HEK293 (cell line): ENCODE results near the gene CXCR4.

ENCODE experiments used
- FEZF1 ChIP-seq: fragments of 450-650 bp; formaldehyde crosslinking; IDR thresholded peaks from 2 replicates; pipeline ENCODE4 v1.5.1; 2016; ENCODE audit warnings: missing biosample characterization, missing genetic modification characterization
- GLI2 ChIP-seq: fragments of 450-650 bp; formaldehyde crosslinking; IDR thresholded peaks from 2 replicates; pipeline ENCODE4; 2017; ENCODE audit warnings: missing biosample characterization, missing genetic modification characterization, low read depth, borderline replicate concordance
- GLIS2 ChIP-seq: fragments of 450-650 bp; formaldehyde crosslinking; IDR thresholded peaks from 2 replicates; pipeline ENCODE4 v1.5.1; 2016; ENCODE audit warnings: missing biosample characterization, missing genetic modification characterization
- IKZF3 ChIP-seq: fragments of 450-650 bp; IDR thresholded peaks from 2 replicates; pipeline ENCODE4 v1.5.0; 2018; ENCODE audit warnings: missing biosample characterization, mild to moderate bottlenecking, missing genetic modification characterization, moderate library complexity
- KLF16 ChIP-seq: fragments of 450-650 bp; formaldehyde crosslinking; IDR thresholded peaks from 2 replicates; pipeline ENCODE4 v1.5.1; 2017; ENCODE audit warnings: missing biosample characterization, missing genetic modification characterization
- SP2 ChIP-seq: fragments of 450-650 bp; formaldehyde crosslinking; IDR thresholded peaks from 2 replicates; pipeline ENCODE4 v1.5.1; 2016; ENCODE audit warnings: missing biosample characterization, missing genetic modification characterization
- WT1 ChIP-seq: fragments of 450-650 bp; formaldehyde crosslinking; IDR thresholded peaks from 2 replicates; pipeline ENCODE4 v1.5.1; 2016; ENCODE audit warnings: missing biosample characterization, missing genetic modification characterization
- YY2 ChIP-seq: fragments of 450-650 bp; formaldehyde crosslinking; IDR thresholded peaks from 2 replicates; pipeline ENCODE4 v1.5.1; 2016; ENCODE audit warnings: missing biosample characterization, missing genetic modification characterization
- ZBTB17 ChIP-seq: fragments of 450-650 bp; formaldehyde crosslinking; IDR thresholded peaks from 2 replicates; pipeline ENCODE4 v1.5.1; 2016; ENCODE audit warnings: missing biosample characterization, missing genetic modification characterization
- ZBTB7A ChIP-seq: fragments of 450-650 bp; formaldehyde crosslinking; IDR thresholded peaks from 2 replicates; pipeline ENCODE4 v1.5.1; 2016; ENCODE audit warnings: low read depth, missing biosample characterization, missing genetic modification characterization
- ZNF174 ChIP-seq: fragments of 450-650 bp; formaldehyde crosslinking; IDR thresholded peaks from 2 replicates; pipeline ENCODE4 v1.5.0; 2017; ENCODE audit warnings: missing biosample characterization, mild to moderate bottlenecking, missing genetic modification characterization
- ZNF184 ChIP-seq: fragments of 450-650 bp; IDR thresholded peaks from 2 replicates; pipeline ENCODE4 v1.5.1; 2018; ENCODE audit warnings: missing biosample characterization, mild to moderate bottlenecking, missing genetic modification characterization
- ZNF19 ChIP-seq: fragments of 450-650 bp; formaldehyde crosslinking; IDR thresholded peaks from 2 replicates; pipeline ENCODE4; 2016; ENCODE audit warnings: missing biosample characterization, missing genetic modification characterization, low read depth
- ZNF302 ChIP-seq: fragments of 450-650 bp; formaldehyde crosslinking; IDR thresholded peaks from 2 replicates; pipeline ENCODE4 v1.5.1; 2016; ENCODE audit warnings: missing biosample characterization, missing genetic modification characterization, low read depth
- ZNF350 ChIP-seq: fragments of 450-650 bp; formaldehyde crosslinking; IDR thresholded peaks from 2 replicates; pipeline ENCODE4 v1.5.0; 2017; ENCODE audit warnings: missing biosample characterization, mild to moderate bottlenecking, missing genetic modification characterization
- ZNF366 ChIP-seq: fragments of 450-650 bp; formaldehyde crosslinking; conservative IDR thresholded peaks from 2 replicates; pipeline ENCODE4 v1.5.1; 2016; ENCODE audit warnings: missing biosample characterization, missing genetic modification characterization
- ZNF423 ChIP-seq: fragments of 450-650 bp; formaldehyde crosslinking; IDR thresholded peaks from 2 replicates; pipeline ENCODE4 v1.5.1; 2016; ENCODE audit warnings: missing biosample characterization, missing genetic modification characterization
- ZNF433 ChIP-seq: fragments of 450-650 bp; formaldehyde crosslinking; IDR thresholded peaks from 2 replicates; pipeline ENCODE4 v1.5.1; 2016; ENCODE audit warnings: missing biosample characterization, missing genetic modification characterization, low read depth
- ZNF529 ChIP-seq: fragments of 450-650 bp; formaldehyde crosslinking; IDR thresholded peaks from 2 replicates; pipeline ENCODE4 v1.5.1; 2017; ENCODE audit warnings: missing genetic modification characterization, missing biosample characterization; ENCODE audit not compliant: insufficient replicate concordance
- ZNF544 ChIP-seq: fragments of 450-650 bp; formaldehyde crosslinking; IDR thresholded peaks from 2 replicates; pipeline ENCODE4 v1.5.0; 2017; ENCODE audit warnings: missing biosample characterization, missing genetic modification characterization
- ZNF558 ChIP-seq: fragments of 450-650 bp; formaldehyde crosslinking; IDR thresholded peaks from 2 replicates; pipeline ENCODE4 v1.5.1; 2016; ENCODE audit warnings: missing biosample characterization, missing genetic modification characterization
- ZNF571 ChIP-seq: fragments of 450-650 bp; formaldehyde crosslinking; IDR thresholded peaks from 2 replicates; pipeline ENCODE4 v1.5.0; 2017; ENCODE audit warnings: missing biosample characterization, missing genetic modification characterization
- ZNF600 ChIP-seq: fragments of 450-650 bp; formaldehyde crosslinking; IDR thresholded peaks from 2 replicates; pipeline ENCODE4 v1.5.1; 2016; ENCODE audit warnings: missing biosample characterization, missing genetic modification characterization
- ZNF707 ChIP-seq: fragments of 450-650 bp; formaldehyde crosslinking; IDR thresholded peaks from 2 replicates; pipeline ENCODE4 v1.5.1; 2016; ENCODE audit warnings: missing biosample characterization, missing genetic modification characterization
- ZNF76 ChIP-seq: fragments of 450-650 bp; formaldehyde crosslinking; IDR thresholded peaks from 2 replicates; pipeline ENCODE4; 2016; ENCODE audit warnings: low read depth, missing biosample characterization, missing genetic modification characterization, borderline replicate concordance
- TF ChIP-seq, protein P1 (sequence below): fragments of 450-650 bp; IDR thresholded peaks from 2 replicates; pipeline ENCODE4 v1.5.1; 2018; ENCODE audit warnings: missing biosample characterization, missing genetic modification characterization
- TF ChIP-seq, protein P2 (sequence below): fragments of 450-650 bp; formaldehyde crosslinking; IDR thresholded peaks from 2 replicates; pipeline ENCODE4 v1.5.1; 2017; ENCODE audit warnings: missing biosample characterization, missing genetic modification characterization
- TF ChIP-seq, protein P3 (sequence below): fragments of 450-650 bp; formaldehyde crosslinking; optimal IDR thresholded peaks from 2 replicates; pipeline ENCODE3; 2016; ENCODE audit warnings: missing biosample characterization, mild to moderate bottlenecking, missing genetic modification characterization
- TF ChIP-seq, protein P4 (sequence below): fragments of 450-650 bp; formaldehyde crosslinking; IDR thresholded peaks from 2 replicates; pipeline ENCODE4 v1.5.1; 2016; ENCODE audit warnings: missing biosample characterization, missing genetic modification characterization
- TF ChIP-seq, protein P5 (sequence below): fragments of 450-650 bp; formaldehyde crosslinking; IDR thresholded peaks from 2 replicates; pipeline ENCODE4 v1.5.1; 2016; ENCODE audit warnings: missing biosample characterization, missing genetic modification characterization
- TF ChIP-seq, protein P6 (sequence below): fragments of 450-650 bp; formaldehyde crosslinking; IDR thresholded peaks from 2 replicates; pipeline ENCODE4 v1.5.1; 2016; ENCODE audit warnings: missing biosample characterization, missing genetic modification characterization

CXCR4 gene

DNA sequence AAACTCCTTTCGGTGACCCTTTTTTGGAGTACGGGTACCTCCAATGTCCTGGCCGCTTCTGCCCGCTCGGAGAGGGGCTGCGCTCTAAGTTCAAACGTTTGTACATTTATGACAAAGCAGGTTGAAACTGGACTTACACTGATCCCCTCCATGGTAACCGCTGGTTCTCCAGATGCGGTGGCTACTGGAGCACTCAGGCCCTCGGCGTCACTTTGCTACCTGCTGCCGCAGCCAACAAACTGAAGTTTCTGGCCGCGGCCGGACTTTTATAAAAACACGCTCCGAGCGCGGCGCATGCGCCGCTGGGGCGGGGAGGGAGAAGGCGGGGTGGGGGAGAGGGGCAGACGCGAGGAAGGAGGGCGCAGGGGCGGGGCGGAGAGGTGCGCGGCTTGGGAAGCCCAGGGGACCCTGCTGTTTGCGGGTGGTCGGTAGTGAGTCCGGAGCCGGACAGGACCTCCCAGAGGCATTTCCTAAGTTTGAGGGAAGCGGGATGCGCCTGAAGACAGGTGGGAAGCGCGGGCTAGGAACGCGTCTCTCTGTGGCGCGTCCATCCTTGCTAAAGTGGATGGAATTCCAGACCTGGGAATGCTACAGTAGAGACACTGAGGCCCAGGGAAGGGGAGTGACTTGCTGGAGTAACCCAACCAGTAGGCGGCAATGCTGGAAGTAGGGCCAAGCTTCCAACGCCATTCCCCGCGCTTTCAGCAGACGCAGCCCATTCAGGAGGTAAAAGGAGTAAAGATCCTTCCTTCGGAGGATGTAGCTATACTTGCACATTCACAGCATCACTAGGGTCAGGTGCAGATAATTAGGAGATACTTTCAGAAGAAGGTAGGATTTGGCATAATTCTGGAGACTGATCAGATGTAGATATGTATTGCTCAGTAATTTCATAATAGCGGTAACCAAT lies at the start of gene CXCR4 (continued):
- peak; percentile 56; the same call in 1 of the 2 replicates for TF ChIP-seq ZBTB17 (tag by site-specific recombination)
- TF ChIP-seq ZNF544 (tag by site-specific recombination): no peak
- TF ChIP-seq GLI2 (tag by site-specific recombination): no peak
- TF ChIP-seq, protein P1, sequence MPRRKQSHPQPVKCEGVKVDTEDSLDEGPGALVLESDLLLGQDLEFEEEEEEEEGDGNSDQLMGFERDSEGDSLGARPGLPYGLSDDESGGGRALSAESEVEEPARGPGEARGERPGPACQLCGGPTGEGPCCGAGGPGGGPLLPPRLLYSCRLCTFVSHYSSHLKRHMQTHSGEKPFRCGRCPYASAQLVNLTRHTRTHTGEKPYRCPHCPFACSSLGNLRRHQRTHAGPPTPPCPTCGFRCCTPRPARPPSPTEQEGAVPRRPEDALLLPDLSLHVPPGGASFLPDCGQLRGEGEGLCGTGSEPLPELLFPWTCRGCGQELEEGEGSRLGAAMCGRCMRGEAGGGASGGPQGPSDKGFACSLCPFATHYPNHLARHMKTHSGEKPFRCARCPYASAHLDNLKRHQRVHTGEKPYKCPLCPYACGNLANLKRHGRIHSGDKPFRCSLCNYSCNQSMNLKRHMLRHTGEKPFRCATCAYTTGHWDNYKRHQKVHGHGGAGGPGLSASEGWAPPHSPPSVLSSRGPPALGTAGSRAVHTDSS (tag by site-specific recombination): no peak
- TF ChIP-seq KLF16 (tag by site-specific recombination): 0 out of 2 replicates have a peak, but pooled peaks have one; percentile 36
- TF ChIP-seq ZNF707 (tag by site-specific recombination): no peak
- TF ChIP-seq GLIS2 (tag by site-specific recombination): peak; percentile 89
- TF ChIP-seq ZNF558 (tag by site-specific recombination): no peak
- no peak for TF ChIP-seq ZNF433 (tag by site-specific recombination)
- TF ChIP-seq ZNF571 (tag by site-specific recombination): no peak
- TF ChIP-seq FEZF1 (tag by site-specific recombination): no peak
- TF ChIP-seq, protein P2, sequence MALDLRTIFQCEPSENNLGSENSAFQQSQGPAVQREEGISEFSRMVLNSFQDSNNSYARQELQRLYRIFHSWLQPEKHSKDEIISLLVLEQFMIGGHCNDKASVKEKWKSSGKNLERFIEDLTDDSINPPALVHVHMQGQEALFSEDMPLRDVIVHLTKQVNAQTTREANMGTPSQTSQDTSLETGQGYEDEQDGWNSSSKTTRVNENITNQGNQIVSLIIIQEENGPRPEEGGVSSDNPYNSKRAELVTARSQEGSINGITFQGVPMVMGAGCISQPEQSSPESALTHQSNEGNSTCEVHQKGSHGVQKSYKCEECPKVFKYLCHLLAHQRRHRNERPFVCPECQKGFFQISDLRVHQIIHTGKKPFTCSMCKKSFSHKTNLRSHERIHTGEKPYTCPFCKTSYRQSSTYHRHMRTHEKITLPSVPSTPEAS (tag by site-specific recombination): no peak
- TF ChIP-seq ZNF19 (tag by site-specific recombination): no peak
- peak; percentile 86 for TF ChIP-seq ZNF366 (tag by site-specific recombination)
- TF ChIP-seq ZBTB7A (tag by site-specific recombination): no peak
- no peak for TF ChIP-seq ZNF350 (tag by site-specific recombination)
- no peak for TF ChIP-seq ZNF529 (tag by site-specific recombination)
- TF ChIP-seq, protein P3, sequence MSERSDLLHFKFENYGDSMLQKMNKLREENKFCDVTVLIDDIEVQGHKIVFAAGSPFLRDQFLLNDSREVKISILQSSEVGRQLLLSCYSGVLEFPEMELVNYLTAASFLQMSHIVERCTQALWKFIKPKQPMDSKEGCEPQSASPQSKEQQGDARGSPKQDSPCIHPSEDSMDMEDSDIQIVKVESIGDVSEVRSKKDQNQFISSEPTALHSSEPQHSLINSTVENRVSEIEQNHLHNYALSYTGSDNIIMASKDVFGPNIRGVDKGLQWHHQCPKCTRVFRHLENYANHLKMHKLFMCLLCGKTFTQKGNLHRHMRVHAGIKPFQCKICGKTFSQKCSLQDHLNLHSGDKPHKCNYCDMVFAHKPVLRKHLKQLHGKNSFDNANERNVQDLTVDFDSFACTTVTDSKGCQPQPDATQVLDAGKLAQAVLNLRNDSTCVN (tag by site-specific recombination): peak; percentile 13
- TF ChIP-seq, protein P4, sequence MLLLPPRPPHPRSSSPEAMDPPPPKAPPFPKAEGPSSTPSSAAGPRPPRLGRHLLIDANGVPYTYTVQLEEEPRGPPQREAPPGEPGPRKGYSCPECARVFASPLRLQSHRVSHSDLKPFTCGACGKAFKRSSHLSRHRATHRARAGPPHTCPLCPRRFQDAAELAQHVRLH (tag by site-specific recombination): no peak
- peak; percentile 69; the same call in 1 of the 2 replicates for TF ChIP-seq IKZF3 (tag by site-specific recombination)
- TF ChIP-seq, protein P5, sequence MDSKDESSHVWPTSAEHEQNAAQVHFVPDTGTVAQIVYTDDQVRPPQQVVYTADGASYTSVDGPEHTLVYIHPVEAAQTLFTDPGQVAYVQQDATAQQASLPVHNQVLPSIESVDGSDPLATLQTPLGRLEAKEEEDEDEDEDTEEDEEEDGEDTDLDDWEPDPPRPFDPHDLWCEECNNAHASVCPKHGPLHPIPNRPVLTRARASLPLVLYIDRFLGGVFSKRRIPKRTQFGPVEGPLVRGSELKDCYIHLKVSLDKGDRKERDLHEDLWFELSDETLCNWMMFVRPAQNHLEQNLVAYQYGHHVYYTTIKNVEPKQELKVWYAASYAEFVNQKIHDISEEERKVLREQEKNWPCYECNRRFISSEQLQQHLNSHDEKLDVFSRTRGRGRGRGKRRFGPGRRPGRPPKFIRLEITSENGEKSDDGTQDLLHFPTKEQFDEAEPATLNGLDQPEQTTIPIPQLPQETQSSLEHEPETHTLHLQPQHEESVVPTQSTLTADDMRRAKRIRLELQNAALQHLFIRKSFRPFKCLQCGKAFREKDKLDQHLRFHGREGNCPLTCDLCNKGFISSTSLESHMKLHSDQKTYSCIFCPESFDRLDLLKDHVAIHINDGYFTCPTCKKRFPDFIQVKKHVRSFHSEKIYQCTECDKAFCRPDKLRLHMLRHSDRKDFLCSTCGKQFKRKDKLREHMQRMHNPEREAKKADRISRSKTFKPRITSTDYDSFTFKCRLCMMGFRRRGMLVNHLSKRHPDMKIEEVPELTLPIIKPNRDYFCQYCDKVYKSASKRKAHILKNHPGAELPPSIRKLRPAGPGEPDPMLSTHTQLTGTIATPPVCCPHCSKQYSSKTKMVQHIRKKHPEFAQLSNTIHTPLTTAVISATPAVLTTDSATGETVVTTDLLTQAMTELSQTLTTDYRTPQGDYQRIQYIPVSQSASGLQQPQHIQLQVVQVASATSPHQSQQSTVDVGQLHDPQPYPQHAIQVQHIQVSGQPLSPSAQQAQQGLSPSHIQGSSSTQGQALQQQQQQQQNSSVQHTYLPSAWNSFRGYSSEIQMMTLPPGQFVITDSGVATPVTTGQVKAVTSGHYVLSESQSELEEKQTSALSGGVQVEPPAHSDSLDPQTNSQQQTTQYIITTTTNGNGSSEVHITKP (tag by site-specific recombination): peak; percentile 76
- no peak for TF ChIP-seq ZNF302
- TF ChIP-seq ZNF76 (tag by site-specific recombination): no peak
- peak; percentile 73 for TF ChIP-seq SP2
- no peak for TF ChIP-seq ZNF174 (tag by site-specific recombination)
- TF ChIP-seq ZNF600 (tag by site-specific recombination): peak; percentile 87
- TF ChIP-seq ZNF423 (tag by site-specific recombination): peak; percentile 64; the same call in 1 of the 2 replicates
- TF ChIP-seq WT1 (tag by site-specific recombination): no peak; the same call in 1 of the 2 replicates
- no peak for TF ChIP-seq ZNF184 (tag by site-specific recombination)
- TF ChIP-seq, protein P6, sequence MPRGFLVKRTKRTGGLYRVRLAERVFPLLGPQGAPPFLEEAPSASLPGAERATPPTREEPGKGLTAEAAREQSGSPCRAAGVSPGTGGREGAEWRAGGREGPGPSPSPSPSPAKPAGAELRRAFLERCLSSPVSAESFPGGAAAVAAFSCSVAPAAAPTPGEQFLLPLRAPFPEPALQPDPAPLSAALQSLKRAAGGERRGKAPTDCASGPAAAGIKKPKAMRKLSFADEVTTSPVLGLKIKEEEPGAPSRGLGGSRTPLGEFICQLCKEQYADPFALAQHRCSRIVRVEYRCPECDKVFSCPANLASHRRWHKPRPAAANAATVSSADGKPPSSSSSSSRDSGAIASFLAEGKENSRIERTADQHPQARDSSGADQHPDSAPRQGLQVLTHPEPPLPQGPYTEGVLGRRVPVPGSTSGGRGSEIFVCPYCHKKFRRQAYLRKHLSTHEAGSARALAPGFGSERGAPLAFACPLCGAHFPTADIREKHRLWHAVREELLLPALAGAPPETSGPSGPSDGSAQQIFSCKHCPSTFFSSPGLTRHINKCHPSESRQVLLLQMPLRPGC: peak; percentile 23; the same call in 1 of the 2 replicates
- no peak for TF ChIP-seq YY2 (tag by site-specific recombination)
